T-helper 17 cell (primary cell): Measurements from ENCODE around the gene PRKD3. TPM values are rescaled to one million over a fixed set of nuclear protein-coding genes. Genes with fewer than 3 reads are reported as not detected.

Experiments used
- ATAC-seq: fragments of 150-1000 bp; cut with Tn5 transposase; 2 replicates; pipeline ENCODE4 v1.10.0; 2021; ENCODE audit warnings: mild to moderate bottlenecking, moderate library complexity
- DNase-seq, 3 donors: peaks; one replicate each; pipeline versions ENCODE4 v3.0.0 to v3.0.0-alpha.2; 2020 to 2021
- H3K9me3 ChIP-seq: one replicate; pipeline ENCODE4 v1.7.0; 2013; ENCODE audit warnings: low read length, mild to moderate bottlenecking; ENCODE audit not compliant: control insufficient read depth, poor library complexity, severe bottlenecking
- H3K27ac Mint-ChIP-seq: one replicate; pipeline ENCODE4 v1.8.0; 2022; ENCODE audit warnings: mild to moderate bottlenecking, moderate library complexity, mixed read lengths
- H3K27me3 Mint-ChIP-seq: one replicate; pipeline ENCODE4 v1.8.0; 2022; ENCODE audit warnings: mixed read lengths
- H3K36me3 Mint-ChIP-seq: one replicate; pipeline ENCODE4 v1.8.0; 2022; ENCODE audit warnings: low read depth, mixed read lengths
- H3K4me1 Mint-ChIP-seq: one replicate; pipeline ENCODE4 v1.8.0; 2022; ENCODE audit warnings: mild to moderate bottlenecking, mixed read lengths
- H3K4me3 Mint-ChIP-seq: one replicate; pipeline ENCODE4 v1.8.0; 2022; ENCODE audit warnings: mild to moderate bottlenecking, moderate library complexity, mixed read lengths
- total RNA-seq, 4 donors: library from RNA in 2 of 4; stranded (reverse) in 2 of 4; gene quantifications; one replicate each; pipeline ENCODE4 v1.2.3 and lab custom pipeline; 2022 to 2026

Gene PRKD3
- total RNA-seq, 2 donors from 2014 or later, result 25.4 to 27.0 TPM

GRCh38 chr2:37319754-37320609, 4.7 kb downstream of the PRKD3 start:
- H3K9me3 ChIP-seq, result no peaks in the 10 kb centered on the region
- Mint-ChIP-seq H3K36me3 (peaks cover 2% of the 10 kb centered on the region), H3K4me1 (peaks cover 31% of the 10 kb centered on the region), H3K27me3 (no peaks in the 10 kb centered on the region), H3K4me3 (no peak overlapping the region), H3K27ac (no peak overlapping the region)
- DNase-seq (no peak), ATAC-seq (no peak)

GRCh38 chr2:37318401-37318800, 6.2 kb downstream of the PRKD3 start:
- Mint-ChIP-seq H3K36me3 (no peaks in the 10 kb centered on the region), H3K27ac (peak overlapping the region; percentile 34), H3K27me3 (no peaks in the 10 kb centered on the region), H3K4me1 (peaks cover 33% of the 10 kb centered on the region), H3K4me3 (no peak overlapping the region)
- H3K9me3 ChIP-seq, result no peaks in the 10 kb centered on the region
- DNase-seq (no peak), ATAC-seq (no peak)

GRCh38 chr2:37317746-37318145, 6.9 kb downstream of the PRKD3 start:
- ATAC-seq (no peak), DNase-seq (no peak)
- no peaks in the 10 kb centered on the region for H3K9me3 ChIP-seq
- Mint-ChIP-seq H3K27me3 (no peaks in the 10 kb centered on the region), H3K4me1 (peaks cover 36% of the 10 kb centered on the region), H3K36me3 (no peaks in the 10 kb centered on the region), H3K27ac (peak overlapping the region; percentile 34), H3K4me3 (peak overlapping the region; percentile 7)

- no peaks in the 10 kb centered on the region for H3K36me3 Mint-ChIP-seq
- no peaks in the 10 kb centered on the region for H3K9me3 ChIP-seq
- peaks cover 34% of the 10 kb centered on the region for H3K4me1 Mint-ChIP-seq
- H3K4me3 Mint-ChIP-seq, result no peak overlapping the region
- H3K27me3 Mint-ChIP-seq, result no peaks in the 10 kb centered on the region
- H3K27ac Mint-ChIP-seq, result no peak overlapping the region
- DNase-seq, result no peak
- ATAC-seq, result no peak
Observed at GRCh38 chr2:37316181-37316580, 8.5 kb downstream of the PRKD3 start.

- H3K36me3 Mint-ChIP-seq, result no peaks in the 10 kb centered on the region
- ATAC-seq, result no peak
- no peak overlapping the region for H3K27ac Mint-ChIP-seq
- H3K4me3 Mint-ChIP-seq, result no peak overlapping the region
- H3K4me1 Mint-ChIP-seq, result peaks cover 40% of the 10 kb centered on the region
- H3K9me3 ChIP-seq, result no peaks in the 10 kb centered on the region
- no peak for DNase-seq
- H3K27me3 Mint-ChIP-seq, result no peaks in the 10 kb centered on the region
Observed at GRCh38 chr2:37315364-37315763, 9.3 kb downstream of the PRKD3 start.

- ATAC-seq (no peak), DNase-seq (no peak)
- H3K9me3 ChIP-seq, result no peaks in the 10 kb centered on the region
- Mint-ChIP-seq H3K36me3 (peaks cover 2% of the 10 kb centered on the region), H3K27ac (no peak overlapping the region), H3K4me1 (peaks cover 13% of the 10 kb centered on the region), H3K4me3 (no peak overlapping the region), H3K27me3 (no peaks in the 10 kb centered on the region)
Observed at GRCh38 chr2:37307500-37307899, 17.1 kb downstream of the PRKD3 start.

- Mint-ChIP-seq H3K4me3 (no peak overlapping the region), H3K36me3 (peaks cover 2% of the 10 kb centered on the region), H3K27ac (no peak overlapping the region), H3K27me3 (no peaks in the 10 kb centered on the region), H3K4me1 (peaks cover 8% of the 10 kb centered on the region)
- ATAC-seq (no peak), DNase-seq (no peak)
- H3K9me3 ChIP-seq, result no peaks in the 10 kb centered on the region
Observed at GRCh38 chr2:37306024-37306423, 18.6 kb downstream of the PRKD3 start.

- ATAC-seq, result no peak
- peaks cover 5% of the 10 kb centered on the region for H3K4me1 Mint-ChIP-seq
Observed at GRCh38 chr2:37302701-37303252, 21.9 kb downstream of the PRKD3 start.

GRCh38 chr2:37301408-37301807, 23.2 kb downstream of the PRKD3 start:
- Mint-ChIP-seq H3K4me3 (no peak overlapping the region), H3K4me1 (peaks cover 5% of the 10 kb centered on the region), H3K36me3 (no peaks in the 10 kb centered on the region), H3K27me3 (no peaks in the 10 kb centered on the region), H3K27ac (no peak overlapping the region)
- ATAC-seq, result no peak
- no peak for DNase-seq
- no peaks in the 10 kb centered on the region for H3K9me3 ChIP-seq

More at GRCh38 chr2:37302701-37303252, 21.9 kb downstream of the PRKD3 start:
- no peak for DNase-seq
- Mint-ChIP-seq H3K4me3 (no peak overlapping the region), H3K27me3 (no peaks in the 10 kb centered on the region), H3K36me3 (no peaks in the 10 kb centered on the region), H3K27ac (no peak overlapping the region)
- H3K9me3 ChIP-seq, result no peaks in the 10 kb centered on the region

GRCh38 chr2:37300578-37300977, 24.1 kb downstream of the PRKD3 start:
- no peak for ATAC-seq
- Mint-ChIP-seq H3K27ac (no peak overlapping the region), H3K4me3 (no peak overlapping the region), H3K36me3 (no peaks in the 10 kb centered on the region), H3K4me1 (peaks cover 7% of the 10 kb centered on the region), H3K27me3 (no peaks in the 10 kb centered on the region)
- no peak for DNase-seq
- H3K9me3 ChIP-seq, result no peaks in the 10 kb centered on the region

- peaks cover 10% of the 10 kb centered on the region for H3K4me1 Mint-ChIP-seq
- no peak overlapping the region for H3K27ac Mint-ChIP-seq
- no peaks in the 10 kb centered on the region for H3K9me3 ChIP-seq
- H3K27me3 Mint-ChIP-seq, result no peaks in the 10 kb centered on the region
- no peaks in the 10 kb centered on the region for H3K36me3 Mint-ChIP-seq
- no peak for ATAC-seq
- H3K4me3 Mint-ChIP-seq, result no peak overlapping the region
- no peak for DNase-seq
Observed at GRCh38 chr2:37300146-37300545, 24.5 kb downstream of the PRKD3 start.

- no peak overlapping the region for H3K4me3 Mint-ChIP-seq
- no peaks in the 10 kb centered on the region for H3K9me3 ChIP-seq
- ATAC-seq, result no peak
- H3K4me1 Mint-ChIP-seq, result peaks cover 11% of the 10 kb centered on the region
- no peaks in the 10 kb centered on the region for H3K36me3 Mint-ChIP-seq
- no peaks in the 10 kb centered on the region for H3K27me3 Mint-ChIP-seq
- no peak overlapping the region for H3K27ac Mint-ChIP-seq
- DNase-seq, result no peak
Observed at GRCh38 chr2:37297632-37298031, 27.0 kb downstream of the PRKD3 start.

GRCh38 chr2:37295469-37296073, 29.1 kb downstream of the PRKD3 start:
- H3K4me1 Mint-ChIP-seq, result peaks cover 17% of the 10 kb centered on the region
- H3K4me3 Mint-ChIP-seq, result no peak overlapping the region
- H3K27ac Mint-ChIP-seq, result no peak overlapping the region
- DNase-seq (no peak), ATAC-seq (no peak)
- no peaks in the 10 kb centered on the region for H3K9me3 ChIP-seq
- peaks cover 4% of the 10 kb centered on the region for H3K36me3 Mint-ChIP-seq
- H3K27me3 Mint-ChIP-seq, result no peaks in the 10 kb centered on the region
